Activated naive CD4-positive, alpha-beta T cell treated with anti-CD3 and anti-CD28 coated beads for 36 hours (primary cell): Measurements from ENCODE around the gene ACER1. TPM values are rescaled to one million over a fixed set of nuclear protein-coding genes. Genes with fewer than 3 reads are reported as not detected.

Experiments used
- CTCF ChIA-PET: fragments of 350-600 bp; sonication (Branson Sonifier 250); formaldehyde crosslinking; loops from one replicate; lab custom pipeline; 2021; ENCODE audit warnings: antibody characterized with exemption; lab: Charles Lee
- DNase-seq: peaks from one replicate; pipeline ENCODE4 v3.0.0-alpha.2; 2020
- H3K27ac Mint-ChIP-seq: one replicate; pipeline ENCODE4 v1.8.0; 2021; ENCODE audit warnings: mild to moderate bottlenecking, mixed read lengths
- H3K27me3 Mint-ChIP-seq: one replicate; pipeline ENCODE4 v1.8.0; 2021; ENCODE audit warnings: low read depth, mixed read lengths
- H3K36me3 Mint-ChIP-seq: one replicate; pipeline ENCODE4 v1.8.0; 2021; ENCODE audit warnings: low read depth, mixed read lengths
- H3K4me1 Mint-ChIP-seq: one replicate; pipeline ENCODE4 v1.8.0; 2021; ENCODE audit warnings: low read depth, mixed read lengths
- H3K4me3 Mint-ChIP-seq: one replicate; pipeline ENCODE4 v1.8.0; 2021; ENCODE audit warnings: mild to moderate bottlenecking, moderate library complexity, mixed read lengths
- H3K9me3 Mint-ChIP-seq: one replicate; pipeline ENCODE4 v1.8.0; 2021; ENCODE audit warnings: mixed read lengths
- intact Hi-C: fragments of 100-400 bp; cut with micrococcal nuclease; formaldehyde crosslinking; loops from one replicate; pipeline ENCODE4 v1.15.1; 2023
- total RNA-seq, 2 experiments: library from RNA; stranded (reverse); gene quantifications; one replicate each; pipeline ENCODE4 v1.2.3, GENCODE V29; 2021

The ACER1 gene
- total RNA-seq, 2 experiments from 2014 or later: not detected

DNA sequence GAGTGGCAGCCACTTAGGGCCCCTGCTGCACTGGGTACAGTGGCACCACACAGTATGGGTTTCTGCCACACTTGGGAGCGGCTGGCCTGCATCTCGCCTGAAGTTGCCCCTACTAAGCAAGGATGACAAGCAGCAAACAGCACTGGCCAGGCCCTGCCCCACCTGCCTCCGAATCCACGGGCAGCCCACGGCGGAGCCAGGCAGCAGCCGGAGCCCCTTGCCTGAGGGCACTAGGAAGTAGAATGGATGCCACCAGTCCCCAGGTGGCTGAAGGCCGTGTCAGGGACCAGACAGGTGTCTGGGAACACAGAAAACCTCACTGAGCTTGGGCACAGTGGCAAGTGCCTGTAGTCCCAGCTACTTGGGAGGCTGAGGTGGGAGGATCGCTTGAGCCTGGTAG lies 73.0 kb downstream of the ACER1 start:
- intact Hi-C loops: no loop called here
- H3K4me1 Mint-ChIP-seq: peaks cover 6% of the 10 kb centered on the region
- no peak overlapping the region for H3K27ac Mint-ChIP-seq
- no peaks in the 10 kb centered on the region for H3K9me3 Mint-ChIP-seq
- no peaks in the 10 kb centered on the region for H3K27me3 Mint-ChIP-seq
- no peak overlapping the region for H3K4me3 Mint-ChIP-seq
- DNase-seq: no peak
- peaks cover 25% of the 10 kb centered on the region for H3K36me3 Mint-ChIP-seq
- CTCF ChIA-PET: interaction anchor here (0.6 to 1.5 kb wide), 3 partner anchors 15 to 384 kb away, joined by 3 read pairs; no protein-coding TSS in a partner anchor

DNA sequence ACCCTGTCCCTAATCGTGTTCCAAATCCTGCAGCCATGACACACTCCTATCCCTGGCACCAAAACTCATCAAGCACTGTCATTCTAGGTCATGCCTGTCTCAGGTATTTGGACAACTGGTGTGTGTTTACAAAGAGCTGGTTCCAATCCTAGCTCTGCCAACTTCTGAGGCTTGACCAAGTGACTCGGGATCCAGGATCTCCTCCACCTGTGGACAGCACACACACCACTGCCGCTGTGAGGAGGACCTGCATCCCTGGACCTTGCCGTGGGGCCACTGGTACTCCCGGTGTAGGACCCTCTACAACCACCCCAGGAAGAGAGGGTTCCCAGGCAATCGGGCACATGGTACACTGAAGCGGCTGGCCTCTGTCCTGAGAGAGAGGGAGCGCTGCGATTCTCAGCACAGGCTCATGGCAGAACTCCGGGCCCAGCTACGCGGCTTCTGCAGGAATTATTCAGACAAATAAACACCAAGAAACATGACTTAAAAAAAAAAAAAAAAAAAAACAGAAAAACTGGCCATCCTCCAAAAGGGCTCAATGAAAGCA lies 74.0 kb downstream of the ACER1 start:
- Mint-ChIP-seq H3K9me3 (no peaks in the 10 kb centered on the region), H3K36me3 (peaks cover 25% of the 10 kb centered on the region), H3K4me3 (no peak overlapping the region), H3K27ac (peak overlapping the region; percentile 61), H3K27me3 (no peaks in the 10 kb centered on the region), H3K4me1 (peaks cover 9% of the 10 kb centered on the region)
- intact Hi-C loops: no loop called here
- DNase-seq: no peak
- CTCF ChIA-PET: interaction anchor here (1.6 kb wide), 1 partner anchor 41 kb away, joined by 4 read pairs; no protein-coding TSS in a partner anchor

DNA sequence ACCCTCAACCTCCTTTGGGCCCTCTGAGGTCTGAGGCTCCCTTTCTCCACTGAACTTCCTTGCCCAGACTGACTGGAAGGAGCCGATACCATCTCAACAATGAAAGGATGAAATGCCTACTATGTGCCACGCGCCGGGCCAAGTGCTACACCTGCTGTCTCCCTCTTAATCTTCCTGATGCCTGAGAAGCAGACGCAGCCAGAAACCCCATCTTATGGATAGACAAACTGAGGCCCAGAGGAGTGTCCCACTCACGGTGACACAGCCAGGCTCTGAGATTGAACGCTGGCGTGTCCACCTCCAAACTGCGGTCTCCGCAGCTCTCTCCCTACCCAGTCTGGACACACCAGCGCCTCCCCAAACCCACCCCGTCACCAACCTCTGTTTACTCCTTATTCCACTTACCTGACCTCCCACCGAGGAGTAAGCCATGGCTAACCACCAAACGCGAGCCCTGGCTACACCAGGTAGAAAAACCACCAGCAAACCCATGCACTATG lies 74.5 kb downstream of the ACER1 start:
- Mint-ChIP-seq H3K27ac (peak overlapping the region; percentile 61), H3K4me1 (peaks cover 12% of the 10 kb centered on the region)
- CTCF ChIA-PET: interaction anchor here (1.6 kb wide), 1 partner anchor 40 kb away, joined by 4 read pairs; no protein-coding TSS in a partner anchor

More for the DNA sequence above, 74.5 kb downstream of the ACER1 start:
- Mint-ChIP-seq H3K4me3 (no peak overlapping the region), H3K36me3 (peaks cover 26% of the 10 kb centered on the region), H3K27me3 (no peaks in the 10 kb centered on the region), H3K9me3 (no peaks in the 10 kb centered on the region)
- DNase-seq: no peak
- intact Hi-C loops: no loop called here

Other genes starting within 250 kb of the ACER1 start
- gene RFX2, start 223.1 kb downstream of the ACER1 start, total RNA-seq: 1 to 10 TPM; 4.7 to 6.0 TPM
- not detected for gene ACSBG2, start 197.9 kb downstream of the ACER1 start, total RNA-seq
- gene MLLT1, start 53.6 kb downstream of the ACER1 start, total RNA-seq: 10 to 100 TPM; 30.6 to 31.3 TPM
- 100 to 1,000 TPM; 176 to 180 TPM for gene CLPP, start 27.9 kb upstream of the ACER1 start, total RNA-seq
- gene ALKBH7, start 39.2 kb upstream of the ACER1 start, total RNA-seq: 10 to 100 TPM; 39.5 to 42.4 TPM
- gene PSPN, start 42.3 kb upstream of the ACER1 start, total RNA-seq: 1 to 10 TPM; 1.9 to 2.5 TPM
- 10 to 100 TPM; 53.5 to 63.0 TPM for gene GTF2F1, start 59.6 kb upstream of the ACER1 start, total RNA-seq
- 100 to 1,000 TPM; 290 to 296 TPM for gene KHSRP, start 91.2 kb upstream of the ACER1 start, total RNA-seq
- gene SLC25A41, start 100.2 kb upstream of the ACER1 start, total RNA-seq: not detected
- 10 to 100 TPM; 16.2 to 18.2 TPM for gene SLC25A23, start 126.2 kb upstream of the ACER1 start, total RNA-seq
- gene CRB3, start 130.7 kb upstream of the ACER1 start, total RNA-seq: 1 to 10 TPM; 1.2 to 1.4 TPM
- 10 to 100 TPM; 55.7 to 57.9 TPM for gene DENND1C, start 148.2 kb upstream of the ACER1 start, total RNA-seq
- gene TUBB4A, start 168.7 kb upstream of the ACER1 start, total RNA-seq: 1 to 10 TPM; 6.4 to 7.0 TPM
- 1 to 10 TPM; 1.3 to 1.5 TPM for gene TNFSF9, start 197.4 kb upstream of the ACER1 start, total RNA-seq